Osteoblast (primary cell): ENCODE results near the gene NDRG4. TPM values are rescaled to one million over a fixed set of nuclear protein-coding genes. Genes with fewer than 3 reads are reported as not detected.

Experiments used
- DNase-seq: peaks from one replicate; pipeline ENCODE4 v3.0.0; 2011; ENCODE audit warnings: low spot score, mixed read lengths; ENCODE audit not compliant: insufficient read length; ENCODE audit errors: missing footprints
- H2AFZ ChIP-seq: 2 replicates; pipeline ENCODE4 v1.6.0; 2011; ENCODE audit warnings: mild to moderate bottlenecking, low read length
- H3K27ac ChIP-seq: 2 replicates; pipeline ENCODE4 v1.5.1; 2011; ENCODE audit warnings: mild to moderate bottlenecking, low read depth, low read length, moderate library complexity
- H3K27me3 ChIP-seq: 2 replicates; pipeline ENCODE4 v1.6.0; 2012; ENCODE audit warnings: mild to moderate bottlenecking, control low read depth, inconsistent platforms, low read length, moderate library complexity; ENCODE audit not compliant: insufficient read depth
- H3K36me3 ChIP-seq: 2 replicates; pipeline ENCODE4 v1.5.1; 2011; ENCODE audit warnings: mild to moderate bottlenecking, low read length, control low read depth, moderate library complexity; ENCODE audit not compliant: insufficient read depth
- H3K4me1 ChIP-seq: 2 replicates; pipeline ENCODE4 v1.5.1; 2011; ENCODE audit warnings: mild to moderate bottlenecking, low read length, control low read depth, moderate library complexity; ENCODE audit not compliant: insufficient read depth
- H3K4me2 ChIP-seq: 2 replicates; pipeline ENCODE4 v1.6.0; 2011; ENCODE audit warnings: mild to moderate bottlenecking, low read length; ENCODE audit not compliant: insufficient read depth
- H3K4me3 ChIP-seq: fragments of 200-600 bp; sonication (generic); 3 replicates; pipeline ENCODE4 v1.5.1; 2012; ENCODE audit warnings: mild to moderate bottlenecking, low read length, inconsistent platforms; ENCODE audit not compliant: insufficient read depth
- H3K79me2 ChIP-seq: 2 replicates; pipeline ENCODE4 v1.6.0; 2012; ENCODE audit warnings: mild to moderate bottlenecking, low read length, control low read depth, inconsistent platforms; ENCODE audit not compliant: insufficient read depth
- H3K9me3 ChIP-seq: 2 replicates; pipeline ENCODE4 v1.5.1; 2011; ENCODE audit warnings: low read depth, low read length, control low read depth
- H4K20me1 ChIP-seq: 2 replicates; pipeline ENCODE4 v1.6.0; 2012; ENCODE audit warnings: mild to moderate bottlenecking, low read length, control low read depth; ENCODE audit not compliant: insufficient read depth
- CTCF ChIP-seq: IDR thresholded peaks from 2 replicates; pipeline ENCODE4 v1.5.1; 2011; ENCODE audit warnings: mild to moderate bottlenecking, low read depth, low read length, moderate library complexity; ENCODE audit errors: extremely low read depth
- total RNA-seq: library from RNA; depleted of rRNA; stranded (reverse); fragments of >200 nt; gene quantifications from 2 replicates; pipeline ENCODE4 v1.2.3, GENCODE V29; 2012

NDRG4 gene
- total RNA-seq, 1 donor = 8.0 TPM

GRCh38 chr16:58472266-58472665, 27.7 kb upstream of the NDRG4 start:
- no peak overlapping the region for H3K4me3 ChIP-seq
- no peak for TF ChIP-seq CTCF

GRCh38 chr16:58472827-58473226, 27.1 kb upstream of the NDRG4 start:
- no peaks in the 10 kb centered on the region for H3K79me2 ChIP-seq
- no peak for DNase-seq

More at GRCh38 chr16:58472266-58472665, 27.7 kb upstream of the NDRG4 start:
- no peak overlapping the region for H3K4me2 ChIP-seq
- H3K27me3 ChIP-seq = peaks cover 23% of the 10 kb centered on the region
- no peaks in the 10 kb centered on the region for H3K4me1 ChIP-seq
- no peaks in the 10 kb centered on the region for H3K79me2 ChIP-seq
- no peak overlapping the region for H2AFZ ChIP-seq
- DNase-seq = no peak
- no peaks in the 10 kb centered on the region for H4K20me1 ChIP-seq
- H3K36me3 ChIP-seq = no peaks in the 10 kb centered on the region
- no peak overlapping the region for H3K27ac ChIP-seq
- H3K9me3 ChIP-seq = no peaks in the 10 kb centered on the region

GRCh38 chr16:58474296-58474695, 25.6 kb upstream of the NDRG4 start:
- H4K20me1 ChIP-seq = no peaks in the 10 kb centered on the region
- no peaks in the 10 kb centered on the region for H3K36me3 ChIP-seq
- H3K79me2 ChIP-seq = no peaks in the 10 kb centered on the region
- no peak overlapping the region for H2AFZ ChIP-seq
- no peak for TF ChIP-seq CTCF
- no peak overlapping the region for H3K4me3 ChIP-seq
- no peak overlapping the region for H3K4me2 ChIP-seq
- H3K27me3 ChIP-seq = peaks cover 9% of the 10 kb centered on the region
- no peak overlapping the region for H3K27ac ChIP-seq
- H3K9me3 ChIP-seq = no peaks in the 10 kb centered on the region
- no peak for DNase-seq
- no peaks in the 10 kb centered on the region for H3K4me1 ChIP-seq

More at GRCh38 chr16:58472827-58473226, 27.1 kb upstream of the NDRG4 start:
- no peaks in the 10 kb centered on the region for H4K20me1 ChIP-seq
- H3K36me3 ChIP-seq = no peaks in the 10 kb centered on the region
- H3K4me1 ChIP-seq = no peaks in the 10 kb centered on the region
- no peak overlapping the region for H2AFZ ChIP-seq
- no peak overlapping the region for H3K4me2 ChIP-seq
- no peaks in the 10 kb centered on the region for H3K9me3 ChIP-seq
- H3K4me3 ChIP-seq = no peak overlapping the region
- no peak overlapping the region for H3K27ac ChIP-seq
- H3K27me3 ChIP-seq = peaks cover 18% of the 10 kb centered on the region
- TF ChIP-seq CTCF = no peak

- Histone ChIP-seq H4K20me1 (no peaks in the 10 kb centered on the region), H3K4me3 (no peak overlapping the region), H3K9me3 (no peaks in the 10 kb centered on the region), H3K36me3 (no peaks in the 10 kb centered on the region), H3K4me2 (no peak overlapping the region), H3K27ac (no peak overlapping the region), H3K4me1 (no peaks in the 10 kb centered on the region), H2AFZ (no peak overlapping the region), H3K79me2 (no peaks in the 10 kb centered on the region), H3K27me3 (peaks cover 9% of the 10 kb centered on the region)
- TF ChIP-seq CTCF = no peak
- no peak for DNase-seq
These were observed 24.8 kb upstream of the NDRG4 start for GRCh38 chr16:58475091-58475619.
